H9 (cell line): ENCODE measurements around the gene RCAN2. TPM values are rescaled to one million over a fixed set of nuclear protein-coding genes. Genes with fewer than 3 reads are reported as not detected.

Experiments used
- DNase-seq: peaks from one replicate; pipeline ENCODE4 v3.0.0-alpha.2; 2017
- H2AFZ ChIP-seq: one replicate; pipeline ENCODE4 v1.6.1; 2013; ENCODE audit warnings: mild to moderate bottlenecking, low read length, control low read depth, moderate library complexity
- H2AK5ac ChIP-seq: 2 replicates; pipeline ENCODE4 v1.6.1; 2013; ENCODE audit warnings: low read length, control low read depth, mixed read lengths; ENCODE audit not compliant: insufficient read length
- H2BK120ac ChIP-seq: one replicate; pipeline ENCODE4 v1.6.1; 2013; ENCODE audit warnings: low read depth, mild to moderate bottlenecking, low read length, control low read depth, inconsistent platforms; ENCODE audit not compliant: poor library complexity, severe bottlenecking
- H2BK12ac ChIP-seq: 2 replicates; pipeline ENCODE4 v1.6.1; 2013; ENCODE audit warnings: low read length, control low read depth, mixed read lengths, low read depth; ENCODE audit not compliant: insufficient read length
- H2BK15ac ChIP-seq: 2 replicates; pipeline ENCODE4 v1.6.1; 2013; ENCODE audit warnings: low read depth, low read length, control low read depth
- H2BK20ac ChIP-seq: one replicate; pipeline ENCODE4 v1.6.1; 2013; ENCODE audit warnings: low read depth, mild to moderate bottlenecking, low read length, control low read depth, inconsistent platforms; ENCODE audit not compliant: poor library complexity, severe bottlenecking
- H2BK5ac ChIP-seq: 2 replicates; pipeline ENCODE4 v1.6.1; 2013; ENCODE audit warnings: low read length, control low read depth, mixed read lengths; ENCODE audit not compliant: insufficient read length
- H3K14ac ChIP-seq: 2 replicates; pipeline ENCODE4 v1.6.1; 2013; ENCODE audit warnings: low read length, control low read depth; ENCODE audit not compliant: insufficient read depth
- H3K18ac ChIP-seq: 2 replicates; pipeline ENCODE4 v1.6.1; 2013; ENCODE audit warnings: low read depth, mild to moderate bottlenecking, mixed read lengths, low read length, control low read depth; ENCODE audit not compliant: insufficient read length
- H3K23ac ChIP-seq: 2 replicates; pipeline ENCODE4 v1.6.1; 2013; ENCODE audit warnings: low read length, control low read depth, mixed read lengths, low read depth; ENCODE audit not compliant: insufficient read length
- H3K23me2 ChIP-seq: 2 replicates; pipeline ENCODE4 v1.6.1; 2013; ENCODE audit warnings: low read depth, mild to moderate bottlenecking, mixed read lengths, low read length, control low read depth; ENCODE audit not compliant: insufficient read length, poor library complexity, severe bottlenecking
- H3K27ac ChIP-seq: 2 replicates; pipeline ENCODE4 v1.5.1; 2013; ENCODE audit warnings: low read length, control low read depth, mixed read lengths, low read depth; ENCODE audit not compliant: insufficient read length
- H3K27me3 ChIP-seq: 2 replicates; pipeline ENCODE4 v1.6.1; 2013; ENCODE audit warnings: low read length, control low read depth, inconsistent platforms; ENCODE audit not compliant: insufficient read depth
- H3K4ac ChIP-seq: 2 replicates; pipeline ENCODE4 v1.6.1; 2013; ENCODE audit warnings: low read depth, mild to moderate bottlenecking, control low read depth, inconsistent platforms, low read length, moderate library complexity
- H3K4me1 ChIP-seq: 2 replicates; pipeline ENCODE4 v1.6.1; 2013; ENCODE audit warnings: low read length, control low read depth, inconsistent platforms; ENCODE audit not compliant: insufficient read depth
- H3K4me2 ChIP-seq: 2 replicates; pipeline ENCODE4 v1.6.1; 2013; ENCODE audit warnings: low read length, control low read depth, mixed read lengths; ENCODE audit not compliant: insufficient read length, insufficient read depth
- H3K56ac ChIP-seq: 2 replicates; pipeline ENCODE4 v1.6.1; 2013; ENCODE audit warnings: low read depth, mild to moderate bottlenecking, mixed read lengths, low read length, control low read depth; ENCODE audit not compliant: insufficient read length
- H3K79me1 ChIP-seq: 2 replicates; pipeline ENCODE4 v1.6.1; 2013; ENCODE audit warnings: low read depth, mild to moderate bottlenecking, moderate library complexity, low read length, control low read depth, inconsistent platforms; ENCODE audit not compliant: insufficient read depth, poor library complexity, severe bottlenecking
- H3K79me2 ChIP-seq: 2 replicates; pipeline ENCODE4 v1.6.1; 2013; ENCODE audit warnings: low read length, control low read depth, inconsistent platforms; ENCODE audit not compliant: insufficient read depth
- H3K9ac ChIP-seq: 2 replicates; pipeline ENCODE4 v1.6.1; 2013; ENCODE audit warnings: low read length, control low read depth, mixed read lengths; ENCODE audit not compliant: insufficient read length; ENCODE audit errors: extremely low read depth
- H3K9me3 ChIP-seq: one replicate; pipeline ENCODE4 v1.6.1; 2013; ENCODE audit warnings: low read depth, low read length, inconsistent platforms; ENCODE audit not compliant: control insufficient read depth
- H3T11ph ChIP-seq: one replicate; pipeline ENCODE4 v1.6.1; 2013; ENCODE audit warnings: mild to moderate bottlenecking, low read length, control low read depth, inconsistent platforms
- H4K20me1 ChIP-seq: one replicate; pipeline ENCODE4 v1.6.1; 2013; ENCODE audit not compliant: control insufficient read depth, insufficient read length, insufficient read depth
- H4K5ac ChIP-seq: 2 replicates; pipeline ENCODE4 v1.6.1; 2013; ENCODE audit warnings: low read depth, mild to moderate bottlenecking, mixed read lengths, low read length, control low read depth; ENCODE audit not compliant: insufficient read length
- H4K8ac ChIP-seq: replicated peaks from 2 replicates; pipeline ENCODE4 v1.6.1; 2013; ENCODE audit warnings: low read length, control low read depth, mixed read lengths, low read depth; ENCODE audit not compliant: insufficient read length
- H4K91ac ChIP-seq: 2 replicates; pipeline ENCODE4 v1.6.1; 2013; ENCODE audit warnings: low read depth, mild to moderate bottlenecking, moderate library complexity, mixed read lengths, low read length, control low read depth; ENCODE audit not compliant: insufficient read length
- H3K27ac Mint-ChIP-seq, 3 experiments: 2 replicates in 2 of 3; 3 replicates in 1 of 3; pipeline ENCODE4 v1.8.0; 2020 to 2021; ENCODE audit warnings: mixed read lengths in 3 of 3, mild to moderate bottlenecking in 1 of 3, moderate library complexity in 1 of 3
- H3K27me3 Mint-ChIP-seq: 2 replicates; pipeline ENCODE4 v1.8.0; 2021; ENCODE audit warnings: low read depth, mild to moderate bottlenecking, moderate library complexity, mixed read lengths
- H3K36me3 Mint-ChIP-seq, 3 experiments: 2 replicates in 2 of 3; 3 replicates in 1 of 3; pipeline ENCODE4 v1.8.0; 2020 to 2021; ENCODE audit warnings: low read depth in 3 of 3, mixed read lengths in 3 of 3; ENCODE audit not compliant: insufficient read depth in 1 of 3
- H3K4me1 Mint-ChIP-seq, 2 experiments: 2 replicates each; pipeline ENCODE4 v1.8.0; 2020; ENCODE audit warnings: mixed read lengths in 2 of 2
- H3K4me3 Mint-ChIP-seq, 2 experiments: 2 replicates in 1 of 2; 3 replicates in 1 of 2; pipeline ENCODE4 v1.8.0; 2020 to 2021; ENCODE audit warnings: mild to moderate bottlenecking in 2 of 2, mixed read lengths in 2 of 2, moderate library complexity in 1 of 2
- H3K9me3 Mint-ChIP-seq, 2 experiments: 2 replicates in 1 of 2; 3 replicates in 1 of 2; pipeline ENCODE4 v1.8.0; 2020; ENCODE audit warnings: mild to moderate bottlenecking in 2 of 2, mixed read lengths in 2 of 2, moderate library complexity in 1 of 2
- CTCF ChIP-seq: fragments of 200-600 bp; sonication (generic); conservative IDR thresholded peaks from 3 replicates; pipeline ENCODE4 v1.8.0; 2021; ENCODE audit warnings: antibody characterized with exemption, mild to moderate bottlenecking
- WGBS: extraction: QIAGEN DNeasy Blood & Tissue Kit; methylation state at CpG from one replicate; pipeline ENCODE4 v1.1.7; 2013; ENCODE audit warnings: missing lambda C conversion rate, low lambda C conversion rate, mixed read lengths; ENCODE audit not compliant: insufficient read length; ENCODE audit errors: extremely low coverage; 5-methylcytosine and 5-hydroxymethylcytosine counted together
- total RNA-seq: library from RNA; stranded (reverse); gene quantifications from 2 replicates; pipeline ENCODE4 v1.2.1, GENCODE V29; 2021

Gene RCAN2
- total RNA-seq, 1 experiment from 2014 or later: 3.0 TPM

- Histone ChIP-seq H3K18ac (no peak overlapping the region), H3K14ac (no peak overlapping the region), H4K91ac (no peak overlapping the region), H4K20me1 (no peaks in the 10 kb centered on the region), H3T11ph (no peak overlapping the region), H3K4ac (no peak overlapping the region), H3K79me2 (no peaks in the 10 kb centered on the region), H4K8ac (no peak overlapping the region), H2BK120ac (no peak overlapping the region), H3K27ac (no peak overlapping the region), H3K79me1 (no peaks in the 10 kb centered on the region), H2BK5ac (no peak overlapping the region), H2AK5ac (no peak overlapping the region), H3K56ac (no peak overlapping the region), H3K9ac (no peak overlapping the region), H3K4me2 (no peak overlapping the region), H2BK20ac (no peak overlapping the region), H3K23ac (no peak overlapping the region), H4K5ac (no peak overlapping the region), H3K27me3 (no peaks in the 10 kb centered on the region), H3K9me3 (no peaks in the 10 kb centered on the region), H2AFZ (no peak overlapping the region), H2BK12ac (no peak overlapping the region), H3K23me2 (no peaks in the 10 kb centered on the region), H2BK15ac (no peak overlapping the region), H3K4me1 (peaks cover 5% of the 10 kb centered on the region; the same call in 1 of the 2 replicates)
- DNase-seq: no peak
- WGBS: no CpG with 5 or more reads among the region's 3 CpGs
- H3K4me3 Mint-ChIP-seq: no peak overlapping the region
- peaks cover 0 to 4% of the 10 kb centered on the region in 2 experiments; a peak in 4 of 5 replicates for H3K9me3 Mint-ChIP-seq
- no peak for TF ChIP-seq CTCF
- peaks cover 15 to 17% of the 10 kb centered on the region in 2 experiments for H3K4me1 Mint-ChIP-seq
- H3K36me3 Mint-ChIP-seq: no peaks in the 10 kb centered on the region; a peak in 1 of 7 replicates
- H3K27ac Mint-ChIP-seq: no peak overlapping the region
- no peaks in the 10 kb centered on the region for H3K27me3 Mint-ChIP-seq
Observed at GRCh38 chr6:46381579-46381978, 109.7 kb downstream of the RCAN2 start.
